Activated CD4-positive, CD25-positive, alpha-beta regulatory T cell (primary cell): Measurements from ENCODE around the gene CREB3L2.
"Not testable (repeated sequence)": the region's sequence is repeated elsewhere in the genome, so short reads cannot be mapped to it uniquely, and the experiment has no call there.

Source experiments
- DNase-seq, 4 experiments: peaks; one replicate each; lab custom pipeline; 2025; lab: John Stamatoyannopoulos, UW

The CREB3L2 gene

DNA sequence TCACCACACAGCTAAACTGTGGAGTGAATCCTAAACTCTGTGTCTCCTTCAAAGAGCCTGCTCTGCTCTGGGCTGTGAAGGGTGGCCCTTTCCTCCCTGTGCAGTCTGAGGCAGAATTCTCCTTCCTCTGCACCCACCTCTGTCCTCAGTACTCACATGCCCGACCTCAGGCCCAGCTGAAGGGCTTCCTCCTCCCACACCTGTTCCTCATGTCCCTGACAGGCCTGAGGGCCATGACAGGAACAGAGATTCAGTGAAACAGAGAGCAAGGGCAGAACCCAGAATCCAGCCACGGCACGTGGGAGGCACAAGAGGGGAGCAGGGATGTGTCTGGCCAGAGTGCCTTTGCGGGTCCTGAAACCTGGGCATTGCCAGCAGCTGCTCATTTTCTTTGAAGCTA lies 13.9 kb downstream of the CREB3L2 start:
- DNase-seq: no peak

- no peak for DNase-seq
Observed at GRCh38 chr7:137987563-137987962, 14.3 kb downstream of the CREB3L2 start.

DNA sequence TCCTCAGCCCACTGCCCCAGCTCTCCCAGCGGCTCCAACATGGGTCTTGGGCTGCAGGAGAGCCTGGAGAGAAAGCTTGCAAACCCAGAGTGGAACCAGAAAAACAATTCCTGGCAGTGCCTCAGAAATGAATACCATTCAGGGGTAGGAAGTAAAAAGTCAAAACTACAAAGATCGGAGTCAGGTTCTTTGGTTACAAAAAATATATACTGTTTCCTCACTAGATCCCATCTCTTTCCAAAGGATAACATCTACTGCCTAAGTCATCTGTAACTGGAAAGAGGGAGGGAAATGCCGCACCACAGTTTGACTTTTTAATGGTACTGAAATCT lies 14.9 kb downstream of the CREB3L2 start:
- DNase-seq: no peak

- no peak for DNase-seq
Observed at GRCh38 chr7:137986252-137987017, 15.5 kb downstream of the CREB3L2 start.

GRCh38 chr7:137985897-137986251 lies 16.0 kb downstream of the CREB3L2 start:
- no peak for DNase-seq

DNA sequence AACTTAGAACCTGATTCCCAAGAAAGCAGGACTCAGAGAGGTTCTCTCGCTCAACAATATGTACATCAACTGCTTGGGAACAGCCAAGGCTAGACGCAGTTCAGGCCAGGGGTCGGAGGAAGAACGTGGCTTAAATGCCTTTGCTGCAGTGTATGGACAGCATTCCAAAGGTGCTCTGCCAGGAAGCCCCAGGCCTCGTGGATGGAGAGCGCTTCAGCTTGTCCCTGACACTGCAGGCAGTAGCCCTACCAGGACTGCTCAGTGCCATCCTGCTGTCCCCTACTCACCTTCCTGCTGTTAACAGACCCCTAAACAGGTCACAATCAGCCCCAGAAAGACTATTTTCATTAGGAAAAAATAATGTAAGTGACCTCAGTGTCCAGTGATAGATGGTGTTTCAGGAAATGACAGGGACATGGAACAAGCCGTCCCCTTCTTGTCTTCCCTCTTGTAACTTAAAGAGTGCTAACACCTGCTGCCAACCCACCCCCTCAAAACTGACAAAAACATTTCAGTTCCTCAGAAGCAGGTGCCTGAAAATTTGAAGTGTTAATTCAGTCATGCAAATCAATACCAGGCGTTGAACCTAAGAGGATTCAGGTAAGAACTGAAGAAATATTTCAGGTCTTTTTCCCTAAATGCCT lies 16.5 kb downstream of the CREB3L2 start:
- no peak for DNase-seq

DNA sequence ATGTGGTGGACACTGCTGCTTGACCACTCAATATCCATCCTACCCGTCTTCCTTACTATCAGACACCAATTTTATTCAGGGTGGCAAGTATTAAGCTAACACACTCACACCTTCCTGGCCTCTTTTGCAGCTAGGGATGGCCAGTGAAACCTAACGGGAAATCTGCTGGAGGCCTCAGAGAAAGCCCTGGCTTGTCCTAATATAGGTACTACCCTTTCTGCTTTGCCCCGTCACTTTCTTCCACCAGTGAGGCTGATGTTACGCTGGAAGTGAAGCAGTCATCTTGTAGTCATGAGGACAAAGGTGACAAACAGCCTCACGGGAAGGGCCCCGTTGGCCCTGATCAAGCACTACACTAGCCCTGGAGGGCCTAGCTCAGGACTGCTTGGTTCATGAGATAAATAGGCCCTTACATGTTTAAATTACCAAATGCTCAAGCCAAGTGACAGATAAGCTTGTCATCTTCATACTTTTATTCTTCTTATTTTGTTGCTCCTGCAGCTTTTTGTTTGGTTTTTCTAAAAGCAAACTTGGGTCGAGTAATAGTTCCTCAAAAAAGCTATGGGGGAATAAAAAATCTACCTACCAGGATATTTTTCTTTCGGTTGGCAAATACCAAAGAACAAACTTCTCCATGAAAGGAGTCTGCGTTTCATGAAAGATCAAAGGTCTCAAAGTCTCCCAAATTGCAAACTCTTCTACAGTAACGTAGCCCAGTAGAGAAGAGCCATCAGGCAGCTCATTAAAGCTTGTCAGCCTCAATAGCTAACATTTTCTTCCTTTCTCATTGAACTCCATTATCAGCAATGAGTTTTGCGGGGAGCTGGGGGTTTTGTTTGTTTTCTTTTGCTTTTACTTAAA lies 17.5 kb downstream of the CREB3L2 start:
- DNase-seq: no peak

DNA sequence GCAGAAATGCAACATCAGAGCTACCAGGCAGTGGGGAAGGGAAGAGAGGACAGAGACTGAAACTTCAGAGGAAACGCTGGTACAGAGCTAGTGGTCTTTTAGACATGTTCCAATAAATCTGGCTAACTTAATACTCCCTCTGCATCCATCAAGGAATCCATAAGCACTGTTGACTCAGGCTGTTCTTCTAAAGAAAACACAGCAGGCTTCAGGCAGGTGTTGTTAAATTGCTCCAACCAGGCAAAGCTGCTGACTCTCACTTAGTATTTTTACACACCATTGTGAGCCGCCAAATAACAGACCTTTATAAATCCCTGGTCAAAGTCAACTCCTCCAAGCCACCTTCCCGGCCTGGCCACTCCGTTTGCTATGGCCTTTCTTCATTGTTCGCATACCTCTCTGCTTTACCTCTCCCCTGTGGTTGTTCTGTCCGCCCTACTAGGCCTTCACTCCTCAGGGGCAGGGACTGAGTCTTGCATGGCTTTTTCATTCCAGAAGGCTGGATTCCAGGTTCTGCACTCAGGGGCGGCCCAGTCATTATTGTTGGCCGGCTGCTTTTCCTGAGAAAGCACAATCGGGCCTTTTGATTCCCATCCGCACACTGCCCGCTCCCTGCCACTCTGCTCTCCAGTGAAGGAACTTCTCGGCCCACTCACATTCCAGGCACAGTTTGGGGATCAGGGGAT lies 18.4 kb downstream of the CREB3L2 start:
- DNase-seq: no peak

DNA sequence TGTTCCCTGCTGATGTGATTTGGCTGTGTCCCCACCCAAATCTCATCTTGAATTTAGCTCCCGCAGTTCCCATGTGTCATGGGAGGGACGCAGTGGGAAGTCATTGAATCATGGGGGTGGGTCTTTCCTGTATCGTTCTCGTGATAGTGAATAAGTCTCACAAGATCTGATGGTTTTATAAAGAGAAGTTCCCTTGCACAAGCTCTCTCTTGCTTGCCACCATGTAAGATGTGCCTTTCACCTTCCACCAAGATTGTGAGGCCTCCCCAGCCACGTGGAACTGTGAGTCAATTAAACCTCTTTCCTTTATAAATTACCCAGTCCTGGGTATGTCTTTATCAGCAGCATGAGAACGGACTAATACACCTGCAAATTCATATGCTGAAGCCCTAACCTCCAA lies 19.5 kb downstream of the CREB3L2 start:
- not testable (repeated sequence) for DNase-seq

- no peak for DNase-seq
Observed at GRCh38 chr7:137981668-137982067, 20.2 kb downstream of the CREB3L2 start.

DNA sequence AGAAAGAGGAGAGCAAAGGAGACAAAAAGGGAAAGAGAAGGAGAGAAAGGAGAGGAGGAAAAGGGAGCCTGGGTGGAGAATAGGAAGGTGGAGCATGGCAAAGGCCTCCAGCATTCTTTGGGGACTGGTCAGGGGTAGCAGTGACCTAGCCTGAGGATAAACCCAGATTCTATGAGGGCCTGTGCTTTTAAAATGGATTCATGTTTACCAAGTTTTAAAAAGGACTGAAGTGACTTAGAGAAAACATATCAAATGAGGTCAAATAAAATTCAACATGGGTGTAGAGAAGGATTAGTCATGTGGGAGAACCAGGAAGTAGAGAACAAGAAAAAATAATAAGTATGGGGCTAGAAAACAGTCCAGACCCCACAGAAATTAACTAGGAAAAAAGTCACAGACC lies 20.7 kb downstream of the CREB3L2 start:
- DNase-seq: no peak

- no peak for DNase-seq
Observed at GRCh38 chr7:137980308-137980707, 21.6 kb downstream of the CREB3L2 start.

DNA sequence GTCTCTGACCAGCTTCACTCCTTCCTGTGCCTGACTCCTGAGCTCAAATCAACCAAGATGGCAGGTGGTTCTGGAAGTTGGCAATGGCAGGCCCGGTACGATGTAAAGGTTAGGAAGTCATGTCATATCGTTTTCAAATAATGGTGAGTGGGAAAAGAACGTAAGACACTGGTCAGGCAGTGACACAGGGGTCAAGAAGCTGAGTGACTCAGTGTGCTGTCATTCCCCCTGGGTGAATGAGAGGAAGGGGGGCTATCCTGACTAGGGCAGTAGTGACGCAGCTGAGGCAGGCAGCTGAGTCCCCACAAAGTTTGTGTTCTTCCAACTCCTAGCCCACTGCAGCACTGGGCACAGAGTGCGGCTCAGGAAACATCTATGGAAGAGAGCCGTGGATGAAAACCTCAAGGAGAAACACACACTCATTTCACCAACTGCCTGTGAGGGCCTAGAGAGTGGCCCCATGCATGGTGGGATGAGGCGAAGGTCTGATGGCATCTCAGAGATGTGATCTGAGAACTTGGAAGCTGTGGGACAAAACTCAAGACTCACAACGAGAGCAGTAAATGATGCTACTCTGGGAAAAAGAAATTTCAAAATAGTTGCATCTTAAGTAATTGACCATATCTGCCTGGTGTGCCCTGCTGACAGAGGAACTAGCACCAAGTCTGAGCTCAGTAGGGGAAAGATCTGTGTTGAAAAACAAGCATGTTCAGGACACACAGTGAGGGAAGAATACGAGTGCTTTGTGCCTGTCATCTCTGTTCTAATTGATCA lies 23.2 kb downstream of the CREB3L2 start:
- no peak for DNase-seq

GRCh38 chr7:137977173-137977572 lies 24.7 kb downstream of the CREB3L2 start:
- no peak for DNase-seq

- no peak for DNase-seq
Observed at GRCh38 chr7:137976696-137977095, 25.2 kb downstream of the CREB3L2 start.

- no peak for DNase-seq
Observed at GRCh38 chr7:137976232-137976631, 25.7 kb downstream of the CREB3L2 start.

DNA sequence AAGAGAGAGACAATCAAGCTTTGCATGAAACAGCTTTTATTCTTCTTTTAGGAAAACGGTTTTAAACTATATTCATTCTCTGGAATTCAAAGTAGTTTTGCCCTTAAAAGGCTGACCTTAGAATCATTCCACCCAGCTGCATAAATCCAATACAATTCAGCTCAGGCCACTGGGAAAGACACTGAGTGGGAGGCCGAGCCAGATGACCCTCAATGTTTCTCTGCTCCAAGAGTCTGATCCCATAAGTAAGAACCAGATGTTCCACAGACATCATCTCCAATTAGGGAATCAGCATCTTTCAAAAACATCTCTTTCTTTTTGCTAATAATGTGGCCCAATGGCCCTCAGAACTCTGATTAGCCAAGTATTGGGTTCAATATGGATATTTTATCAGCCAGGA lies 26.1 kb downstream of the CREB3L2 start:
- DNase-seq: no peak

DNA sequence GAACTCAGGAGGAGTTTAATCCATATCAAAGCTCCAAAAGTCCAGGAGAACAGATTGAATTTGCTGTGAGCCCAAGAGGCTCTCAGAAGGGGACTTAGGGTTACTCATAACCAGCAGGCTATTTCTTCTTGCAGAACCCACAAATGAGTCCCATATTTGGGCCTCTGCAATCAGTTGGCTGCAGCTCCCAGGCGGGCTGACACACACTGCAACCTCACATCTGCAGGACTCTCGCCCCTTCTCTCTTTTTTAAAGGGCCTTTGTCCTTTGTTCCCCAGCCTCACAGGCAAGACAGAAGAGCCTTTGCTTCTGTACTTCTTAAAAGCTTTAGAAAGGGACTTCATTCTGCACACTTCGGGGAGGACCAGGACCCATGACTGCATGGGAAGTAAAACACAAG lies 26.7 kb downstream of the CREB3L2 start:
- no peak for DNase-seq

GRCh38 chr7:137974766-137975165 lies 27.1 kb downstream of the CREB3L2 start:
- no peak for DNase-seq

DNA sequence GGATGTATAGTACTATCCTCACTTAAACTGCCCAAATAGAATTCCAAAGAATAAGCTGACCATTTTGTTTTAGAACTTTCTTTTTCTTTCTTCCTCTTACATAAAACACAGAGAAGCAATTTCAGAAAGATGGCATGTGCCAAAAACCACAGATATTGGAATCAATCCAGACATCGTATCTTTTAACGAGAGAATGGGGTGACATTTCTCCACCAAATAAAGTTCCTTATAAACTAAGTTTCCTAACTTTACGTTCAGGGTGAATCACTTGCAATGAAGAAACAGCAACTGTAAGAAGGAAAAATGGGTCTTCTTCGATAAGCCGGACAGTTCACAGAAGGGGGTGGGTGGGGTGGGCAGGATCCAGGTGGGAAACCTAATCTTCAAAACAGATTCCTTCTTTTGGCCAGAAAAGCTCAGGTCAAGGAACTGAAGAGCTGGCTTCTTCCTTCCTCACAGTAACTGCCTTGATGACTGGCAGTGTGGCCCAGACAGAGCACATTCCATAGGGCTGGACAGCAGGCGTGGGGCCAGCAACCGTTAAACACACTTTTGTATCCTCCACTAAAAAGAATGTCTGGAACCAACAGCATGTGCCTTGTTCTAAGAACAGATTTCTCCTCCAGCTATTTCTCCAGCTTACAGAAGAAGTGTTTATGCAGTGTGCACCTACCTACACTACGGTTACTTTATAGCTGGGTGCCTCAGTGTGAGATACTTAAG lies 31.5 kb downstream of the CREB3L2 start:
- DNase-seq: no peak

- no peak for DNase-seq
Observed at GRCh38 chr7:137969828-137970227, 32.1 kb downstream of the CREB3L2 start.
